Measurements from ENCODE around the gene MORF4L1.
A peak's percentile ranks its signal among the peaks of the same experiment; 100 is the strongest.

MORF4L1 gene

GRCh38 chr15:78872155-78872971, at the start of gene MORF4L1:
MORF4L1 (plus strand) TSS chr15:78872890; CDS start chr15:78873018, 128 bp downstream.
- DNase-seq (ENCODE audit: low read depth): peak; percentile 95
- no peak for TF ChIP-seq CTCF (conservative IDR thresholded peaks at IDR 0.05; ENCODE audit: low read length)
- H3K4me3 ChIP-seq (ENCODE audit: low read length): peak within 1 kb of the TSS; percentile 100

- TF ChIP-seq CTCF (conservative IDR thresholded peaks at IDR 0.05; ENCODE audit: low read length): no peak
- DNase-seq (ENCODE audit: low read depth): no peak
- no peak overlapping the region for H3K4me3 ChIP-seq (ENCODE audit: low read length)
Measured at GRCh38 chr15:78828920-78829319, 43.8 kb upstream of the MORF4L1 start.

- no peak for DNase-seq (ENCODE audit: low read depth)
- no peak overlapping the region for H3K4me3 ChIP-seq (ENCODE audit: low read length)
Measured at GRCh38 chr15:78830514-78831228, 42.0 kb upstream of the MORF4L1 start.

GRCh38 chr15:78831229-78832207, 41.2 kb upstream of the MORF4L1 start:
- no peak for TF ChIP-seq CTCF (conservative IDR thresholded peaks at IDR 0.05; ENCODE audit: low read length)
- no peak overlapping the region for H3K4me3 ChIP-seq (ENCODE audit: low read length)

More at GRCh38 chr15:78830514-78831228, 42.0 kb upstream of the MORF4L1 start:
- TF ChIP-seq CTCF (conservative IDR thresholded peaks at IDR 0.05; ENCODE audit: low read length): no peak

GRCh38 chr15:78836333-78836732, 36.4 kb upstream of the MORF4L1 start:
- no peak for DNase-seq (ENCODE audit: low read depth)
- no peak for TF ChIP-seq CTCF (conservative IDR thresholded peaks at IDR 0.05; ENCODE audit: low read length)
- H3K4me3 ChIP-seq (ENCODE audit: low read length): no peak overlapping the region

More at GRCh38 chr15:78831229-78832207, 41.2 kb upstream of the MORF4L1 start:
- no peak for DNase-seq (ENCODE audit: low read depth)

- H3K4me3 ChIP-seq (ENCODE audit: low read length): no peak overlapping the region
- TF ChIP-seq CTCF (conservative IDR thresholded peaks at IDR 0.05; ENCODE audit: low read length): no peak
- no peak for DNase-seq (ENCODE audit: low read depth)
Measured at GRCh38 chr15:78837131-78837530, 35.6 kb upstream of the MORF4L1 start.
